BE2C (cell line): Measurements from ENCODE around the gene TMEM128.
"Not testable (repeated sequence)": the region's sequence is repeated elsewhere in the genome, so short reads cannot be mapped to it uniquely, and the experiment has no call there.

Experiments used
- DNase-seq: peaks from one replicate; pipeline ENCODE4 v3.0.0-alpha.2; 2020
- H3K27me3 ChIP-seq: fragments of 250-450 bp; sonication (Bioruptor Pico); 2 replicates; pipeline ENCODE4 v1.5.1; 2020; ENCODE audit warnings: mild to moderate bottlenecking
- H3K36me3 ChIP-seq: fragments of 250-450 bp; sonication (Bioruptor Pico); 2 replicates; pipeline ENCODE4 v1.5.1; 2020; ENCODE audit warnings: mild to moderate bottlenecking
- H3K4me1 ChIP-seq: fragments of 250-450 bp; sonication (Bioruptor Pico); 2 replicates; pipeline ENCODE4 v1.5.1; 2020
- H3K4me3 ChIP-seq: 2 replicates; pipeline ENCODE4 v1.5.1; 2011; ENCODE audit warnings: low read depth, low read length
- H3K9me3 ChIP-seq: fragments of 250-450 bp; sonication (Bioruptor Pico); 2 replicates; pipeline ENCODE4 v1.5.1; 2020
- CTCF ChIP-seq: IDR thresholded peaks from 2 replicates; pipeline ENCODE4 v1.5.1; 2012; ENCODE audit warnings: mild to moderate bottlenecking, low read depth, low read length

TMEM128 gene

DNA sequence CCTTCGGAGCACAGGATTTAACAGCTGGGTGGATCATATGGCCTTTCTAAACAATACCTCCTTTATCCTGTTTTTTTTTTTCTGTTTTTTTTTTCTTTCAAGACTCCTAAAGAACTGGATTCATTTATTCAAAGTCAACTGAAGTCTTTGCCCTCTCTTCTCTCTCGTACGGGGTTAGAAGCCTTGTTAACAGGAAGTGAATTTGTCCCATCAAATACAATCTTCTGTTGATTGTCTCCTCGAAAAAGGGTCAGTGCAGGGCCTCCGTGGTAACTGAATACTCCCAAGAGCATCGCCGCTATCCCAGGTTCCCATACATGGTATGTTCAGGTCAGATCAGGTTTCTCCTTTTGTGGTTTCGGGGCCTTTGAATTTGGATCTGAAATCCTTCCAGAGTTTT, 1.8 kb upstream of the TMEM128 start:
- DNase-seq = no peak
- Histone ChIP-seq H3K36me3 (peaks cover 7% of the 10 kb centered on the region; the same call in 1 of the 2 replicates), H3K4me1 (peaks cover 4% of the 10 kb centered on the region; the same call in 1 of the 2 replicates), H3K27me3 (no peaks in the 10 kb centered on the region; the same call in none of the 2 replicates), H3K9me3 (no peaks in the 10 kb centered on the region), H3K4me3 (no peak overlapping the region)
- no peak for TF ChIP-seq CTCF

DNA sequence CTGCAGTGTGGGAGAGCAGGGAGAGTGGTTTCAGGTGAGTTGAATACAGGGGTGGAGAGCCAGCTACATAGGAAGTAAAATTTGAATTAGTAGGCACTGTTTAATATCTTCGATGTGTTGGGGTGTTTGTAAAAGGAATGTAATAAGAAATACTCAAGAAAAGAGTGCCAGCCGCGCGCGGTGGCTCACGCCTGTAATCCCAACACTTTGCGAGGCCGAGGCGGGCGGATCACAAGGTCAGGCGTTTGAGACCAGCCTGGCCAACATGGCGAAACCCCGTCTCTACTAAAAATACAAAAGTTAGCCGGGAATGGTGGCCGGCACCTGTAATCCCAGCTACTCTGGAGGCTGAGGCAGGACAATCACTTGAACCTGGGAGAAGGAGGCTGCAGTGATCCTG, 1.3 kb upstream of the TMEM128 start:
- not testable (repeated sequence) for H3K9me3 ChIP-seq, H3K27me3 ChIP-seq, H3K4me1 ChIP-seq, DNase-seq, H3K36me3 ChIP-seq
- peak overlapping the region; percentile 96; the same call in 1 of the 2 replicates for H3K4me3 ChIP-seq

DNA sequence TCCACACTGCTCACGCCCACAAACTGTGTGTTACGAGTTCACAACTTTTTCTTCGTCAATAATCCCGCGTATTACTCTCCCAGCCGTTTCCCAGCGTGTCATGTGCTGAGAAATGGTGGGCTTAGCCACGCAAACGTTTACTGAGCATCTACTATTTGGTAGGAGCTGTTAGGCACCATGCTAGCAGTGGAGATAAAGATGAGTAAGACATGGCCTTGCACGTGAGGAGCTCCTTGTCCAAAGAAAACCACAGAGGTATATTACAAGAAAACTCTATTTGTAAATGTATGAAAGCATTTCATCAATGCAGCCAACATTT, 821 bp upstream of the TMEM128 start:
- H3K9me3 ChIP-seq = no peaks in the 10 kb centered on the region
- TF ChIP-seq CTCF = no peak
- DNase-seq = no peak
- H3K36me3 ChIP-seq = peaks cover 11% of the 10 kb centered on the region
- H3K27me3 ChIP-seq = no peaks in the 10 kb centered on the region; the same call in 1 of the 2 replicates
- H3K4me1 ChIP-seq = peaks cover 4% of the 10 kb centered on the region; the same call in 1 of the 2 replicates
- H3K4me3 ChIP-seq = peak overlapping the region; percentile 96

- H3K36me3 ChIP-seq = peaks cover 17% of the 10 kb centered on the region
- H3K27me3 ChIP-seq = no peaks in the 10 kb centered on the region; the same call in 1 of the 2 replicates
- peak overlapping the region; percentile 96 for H3K4me3 ChIP-seq
- DNase-seq = no peak
- H3K9me3 ChIP-seq = no peaks in the 10 kb centered on the region
- peaks cover 4% of the 10 kb centered on the region; the same call in 1 of the 2 replicates for H3K4me1 ChIP-seq
- TF ChIP-seq CTCF = no peak
Observed at GRCh38 chr4:4247696-4248028, 361 bp downstream of the TMEM128 start.

DNA sequence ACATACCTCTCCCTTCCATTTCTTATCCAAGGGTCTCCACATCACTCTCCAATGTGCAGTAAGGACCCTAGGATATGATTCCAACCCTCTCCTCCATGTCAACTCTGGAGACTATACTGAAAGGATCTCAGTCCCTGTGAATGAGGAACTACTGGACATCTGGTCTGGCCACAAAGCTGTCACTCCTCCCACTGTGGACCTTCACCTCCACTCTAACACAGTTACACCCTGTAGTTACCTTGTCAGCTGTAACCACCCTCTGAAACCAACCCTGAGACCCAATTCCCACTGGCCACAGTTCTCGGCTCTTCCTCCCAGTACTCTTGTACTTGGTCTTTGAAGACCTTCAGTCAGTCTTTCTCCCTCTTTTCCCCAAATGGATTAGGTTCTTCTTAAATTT, 2.9 kb downstream of the TMEM128 start:
- no peak for DNase-seq
- H3K27me3 ChIP-seq = no peaks in the 10 kb centered on the region
- no peaks in the 10 kb centered on the region for H3K9me3 ChIP-seq
- no peak for TF ChIP-seq CTCF
- peaks cover 28% of the 10 kb centered on the region for H3K36me3 ChIP-seq
- H3K4me3 ChIP-seq = no peak overlapping the region
- peaks cover 4% of the 10 kb centered on the region; the same call in 1 of the 2 replicates for H3K4me1 ChIP-seq

DNA sequence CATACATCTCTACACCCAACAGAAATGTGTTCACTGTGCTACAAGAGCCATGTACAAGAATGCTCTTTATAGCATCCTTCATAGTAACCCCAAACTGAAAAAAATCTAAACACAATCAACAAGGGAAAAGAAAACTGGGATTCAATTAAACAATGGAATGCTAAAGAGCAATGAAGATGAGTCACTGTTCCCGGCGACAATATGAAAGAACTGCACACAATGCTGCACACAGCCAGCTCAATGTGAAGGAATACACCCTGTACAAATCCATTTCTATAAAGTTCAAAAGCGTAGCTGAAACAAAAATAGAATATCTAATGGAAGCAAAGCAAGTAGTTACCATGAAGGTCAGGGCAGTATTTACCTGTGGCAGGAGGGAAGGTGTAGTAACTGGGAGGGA, 8.5 kb downstream of the TMEM128 start:
- H3K4me3 ChIP-seq, H3K27me3 ChIP-seq, H3K9me3 ChIP-seq, DNase-seq, H3K4me1 ChIP-seq: not testable (repeated sequence)
- H3K36me3 ChIP-seq = peaks cover 25% of the 10 kb centered on the region

DNA sequence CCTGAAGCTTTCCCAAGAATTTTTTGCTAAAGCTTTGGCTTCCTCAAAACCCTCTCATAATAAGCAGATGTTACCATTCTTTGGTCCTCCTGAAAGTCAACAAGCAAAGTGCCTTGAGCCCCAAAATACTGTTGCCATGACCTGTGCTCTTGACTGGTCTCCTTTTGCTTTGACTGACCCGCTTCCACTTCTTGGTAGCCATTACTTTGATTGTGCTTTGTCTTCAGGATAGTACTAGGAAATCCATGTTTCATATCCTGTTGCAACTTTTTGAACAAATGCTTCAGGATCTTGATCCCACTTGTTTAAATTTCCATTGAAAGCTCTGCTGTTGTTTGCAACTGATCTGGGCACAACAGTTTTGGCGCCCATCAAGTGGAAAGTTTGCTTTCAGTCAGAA, 14.4 kb downstream of the TMEM128 start:
- H3K27me3 ChIP-seq = peaks cover 7% of the 10 kb centered on the region; the same call in 1 of the 2 replicates
- H3K4me1 ChIP-seq = no peaks in the 10 kb centered on the region
- H3K36me3 ChIP-seq = no peaks in the 10 kb centered on the region
- TF ChIP-seq CTCF = no peak
- no peak for DNase-seq
- no peaks in the 10 kb centered on the region for H3K9me3 ChIP-seq
- no peak overlapping the region for H3K4me3 ChIP-seq
